Activated CD8-positive, alpha-beta memory T cell treated with anti-CD3 and anti-CD28 coated beads, Interleukin-2, amount 50 U/mL, for 1 hour (primary cell): ENCODE results near the gene ACACA.
"Not testable (repeated sequence)": the region's sequence is repeated elsewhere in the genome, so short reads cannot be mapped to it uniquely, and the experiment has no call there.

Experiments
- DNase-seq: peaks from one replicate; pipeline ENCODE4 v3.0.0-alpha.2; 2020; ENCODE audit errors: extremely low read depth

The ACACA gene

GRCh38 chr17:37176723-37177122 is 229.9 kb downstream of the ACACA start:
- DNase-seq, result no peak

- DNase-seq, result no peak
Measured at GRCh38 chr17:37174205-37174604, 232.4 kb downstream of the ACACA start.

- no peak for DNase-seq
Measured at GRCh38 chr17:37170881-37171425, 235.7 kb downstream of the ACACA start.

GRCh38 chr17:37168731-37169353 is 237.8 kb downstream of the ACACA start:
- DNase-seq, result no peak

GRCh38 chr17:37167756-37168155 is 238.9 kb downstream of the ACACA start:
- DNase-seq, result no peak

GRCh38 chr17:37164057-37164456 is 242.6 kb downstream of the ACACA start:
- no peak for DNase-seq

- no peak for DNase-seq
Measured at GRCh38 chr17:37162800-37163199, 243.8 kb downstream of the ACACA start.

- DNase-seq, result no peak
Measured at GRCh38 chr17:37160944-37161343, 245.7 kb downstream of the ACACA start.

GRCh38 chr17:37158290-37158689 is 248.3 kb downstream of the ACACA start:
- DNase-seq, result no peak

GRCh38 chr17:37148156-37148555 is 258.5 kb downstream of the ACACA start:
- no peak for DNase-seq

GRCh38 chr17:37147301-37147812 is 259.3 kb downstream of the ACACA start:
- DNase-seq, result no peak

GRCh38 chr17:37146086-37147064 is 260.3 kb downstream of the ACACA start:
- no peak for DNase-seq

GRCh38 chr17:37144075-37144701 is 262.4 kb downstream of the ACACA start:
- no peak for DNase-seq

- DNase-seq, result not testable (repeated sequence)
Measured at GRCh38 chr17:37143558-37143957, 263.1 kb downstream of the ACACA start.

- DNase-seq, result no peak
Measured at GRCh38 chr17:37142294-37142896, 264.2 kb downstream of the ACACA start.

- no peak for DNase-seq
Measured at GRCh38 chr17:37138571-37139120, 268.0 kb downstream of the ACACA start.

GRCh38 chr17:37137906-37138514 is 268.6 kb downstream of the ACACA start:
- DNase-seq, result no peak

GRCh38 chr17:37137070-37137610 is 269.5 kb downstream of the ACACA start:
- no peak for DNase-seq

GRCh38 chr17:37135576-37135975 is 271.1 kb downstream of the ACACA start:
- DNase-seq, result no peak

GRCh38 chr17:37134050-37134449 is 272.6 kb downstream of the ACACA start:
- no peak for DNase-seq

- no peak for DNase-seq
Measured at GRCh38 chr17:37133136-37133535, 273.5 kb downstream of the ACACA start.
